NCI-H524 treated with DMSO at 0.1 percent for 48 hours (cell line): ENCODE measurements around the gene TAF6L.
"Not testable (repeated sequence)": the region's sequence is repeated elsewhere in the genome, so short reads cannot be mapped to it uniquely, and the experiment has no call there.

Experiments
- DNase-seq: peaks from one replicate; lab custom pipeline; 2025; lab: John Stamatoyannopoulos, UW

The TAF6L gene

DNA sequence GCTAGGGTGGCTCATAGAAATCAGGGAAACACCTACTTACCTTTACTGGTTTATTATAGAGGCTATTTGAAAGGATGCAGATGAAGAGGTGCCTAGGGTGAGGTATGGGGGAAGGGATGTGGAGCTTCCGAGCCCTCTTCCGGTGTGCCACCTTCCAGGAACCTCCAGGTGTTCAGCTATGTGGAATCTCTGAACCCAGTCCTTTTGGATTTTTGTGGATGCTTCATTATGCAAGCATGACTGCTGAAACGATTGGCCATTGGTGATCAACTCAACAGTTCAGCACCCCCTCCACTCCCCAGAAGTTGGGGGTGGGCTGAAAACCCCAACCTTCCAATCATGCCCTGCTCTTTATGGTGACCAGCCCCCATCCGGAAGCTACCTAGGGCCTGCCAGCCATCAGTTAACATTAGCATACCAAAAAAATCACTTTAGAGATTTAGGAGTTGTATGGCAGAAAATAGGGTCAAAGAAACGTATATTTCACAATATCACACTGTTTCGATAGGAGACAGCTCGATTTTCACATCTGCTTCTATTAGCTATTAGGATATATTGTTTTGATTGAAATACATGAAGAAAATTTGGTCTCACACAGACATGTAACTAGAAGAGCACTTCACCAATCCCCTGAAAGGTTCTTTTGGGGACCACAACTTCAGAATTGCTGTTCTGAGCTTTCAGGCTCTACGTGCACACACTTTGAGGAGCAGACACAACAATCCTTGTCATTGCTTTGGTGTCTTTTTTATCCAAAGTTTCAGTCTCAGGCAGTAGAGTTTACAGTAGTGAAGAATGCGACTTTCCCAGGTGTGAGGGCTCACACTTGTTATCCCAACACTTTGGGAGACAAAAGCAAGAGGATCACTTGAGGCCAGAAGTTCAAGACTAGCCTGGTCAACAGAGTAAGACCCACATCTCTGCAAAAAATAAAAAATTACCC is 13.1 kb upstream of the TAF6L start:
- no peak for DNase-seq

DNA sequence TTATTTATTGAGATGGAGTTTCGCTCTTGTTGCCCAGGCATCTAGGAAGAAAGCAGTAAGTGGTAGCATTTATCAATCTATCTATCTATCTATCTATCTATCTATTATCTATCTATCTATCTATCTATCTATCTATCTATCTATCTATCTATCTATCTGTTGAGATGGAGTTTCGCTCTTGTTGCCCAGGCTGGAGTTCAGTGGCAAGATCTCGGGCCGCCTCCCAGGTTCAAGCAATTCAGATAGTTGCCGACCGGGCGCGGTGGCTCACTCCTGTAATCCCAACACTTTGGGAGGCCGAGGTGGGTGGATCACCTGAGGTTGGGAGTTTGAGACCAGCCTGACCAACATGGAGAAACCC is 10.3 kb upstream of the TAF6L start:
- DNase-seq: not testable (repeated sequence)

DNA sequence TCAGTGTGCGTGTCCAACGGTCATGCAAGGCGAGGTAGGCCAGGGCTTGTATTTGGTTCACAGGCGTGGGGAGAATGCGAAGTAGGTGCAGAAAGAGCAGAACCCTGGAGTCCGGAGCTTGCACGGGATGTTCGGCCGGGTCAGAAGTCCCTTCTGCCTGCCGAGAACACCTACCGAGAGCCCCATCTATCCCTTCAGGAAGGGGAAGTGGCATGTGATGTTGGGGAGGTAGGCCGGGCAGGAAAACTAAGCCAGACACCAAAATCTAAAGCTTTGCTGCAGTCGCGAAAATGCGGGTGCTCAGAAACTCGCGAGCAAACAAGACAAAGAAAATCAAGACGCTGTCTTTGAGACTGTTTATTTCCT is 435 bp upstream of the TAF6L start:
- no peak for DNase-seq

DNA sequence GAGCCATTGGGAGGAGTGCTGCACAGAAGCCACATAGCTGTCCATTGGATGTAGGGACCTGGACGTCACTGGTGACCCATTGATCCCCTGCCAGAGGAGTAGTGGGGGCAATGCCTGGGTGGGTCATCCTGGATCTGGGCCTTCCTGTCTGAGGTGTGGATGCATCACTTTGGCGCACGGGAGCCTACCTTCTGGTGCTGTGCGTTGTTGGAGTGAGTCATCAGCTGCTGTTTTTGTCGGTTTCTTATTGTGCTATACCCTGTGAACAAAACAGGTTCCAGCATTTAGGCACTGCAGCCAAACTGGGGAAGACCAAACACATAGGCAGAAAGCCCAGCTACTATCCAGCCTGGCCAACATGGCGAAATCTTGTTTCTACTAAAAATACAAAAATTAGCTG is 3.2 kb downstream of the TAF6L start:
- DNase-seq: no peak

DNA sequence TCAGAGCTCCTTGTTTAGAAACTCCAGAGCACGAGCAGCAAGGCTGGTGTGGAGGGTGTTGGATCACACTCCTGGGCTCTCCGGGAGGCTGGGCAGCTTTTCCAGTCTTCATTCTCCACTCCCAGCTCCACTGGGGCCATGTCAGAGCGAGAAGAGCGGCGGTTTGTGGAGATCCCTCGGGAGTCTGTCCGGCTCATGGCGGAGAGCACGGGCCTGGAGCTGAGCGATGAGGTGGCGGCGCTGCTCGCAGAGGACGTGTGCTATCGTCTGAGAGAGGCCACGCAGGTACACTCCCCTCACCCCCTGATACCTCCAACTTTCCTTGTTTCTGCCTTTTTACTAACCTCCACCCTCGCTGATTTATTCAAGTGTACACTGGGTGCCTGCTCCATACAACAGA is 4.5 kb downstream of the TAF6L start:
- no peak for DNase-seq

DNA sequence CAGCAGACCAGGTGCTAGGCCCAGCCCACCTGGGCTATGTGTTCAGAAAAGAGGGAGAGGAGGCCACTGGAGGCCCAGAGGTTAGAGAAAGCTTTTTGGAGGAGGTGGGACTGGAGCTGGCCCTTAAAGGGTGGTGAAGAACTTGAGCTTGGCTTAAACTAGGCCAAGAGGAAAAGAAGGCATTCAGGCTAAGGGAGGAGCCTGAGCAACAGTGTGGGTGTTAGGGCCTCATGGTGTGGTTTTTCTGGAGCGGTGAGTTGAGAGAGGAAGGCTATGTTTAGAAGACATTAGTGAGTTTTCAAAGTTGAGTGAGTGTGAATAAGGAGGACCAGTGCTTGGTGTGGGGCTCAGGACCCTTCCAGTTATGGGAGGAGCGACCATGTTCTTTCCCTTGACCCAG is 6.2 kb downstream of the TAF6L start:
- no peak for DNase-seq

DNA sequence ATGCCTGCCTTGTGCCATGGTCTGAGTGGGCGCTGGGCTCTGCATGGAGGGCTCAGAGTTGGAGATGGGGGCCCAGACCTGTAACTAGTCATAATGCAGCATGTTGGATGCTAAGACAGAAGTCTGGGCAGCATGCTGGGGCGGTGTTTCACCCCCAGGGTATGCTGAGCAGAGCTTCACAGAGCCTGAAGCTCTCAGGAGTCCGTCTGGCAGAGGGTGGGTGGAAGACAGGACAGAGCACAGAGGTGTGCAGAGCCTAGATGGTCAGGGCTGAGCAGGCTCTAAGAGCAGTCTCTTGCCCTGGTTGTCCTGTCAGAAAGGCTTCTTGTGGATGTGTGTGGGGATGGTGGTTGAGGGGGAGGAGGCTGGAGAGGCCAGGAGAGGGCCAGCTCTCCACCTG is 7.2 kb downstream of the TAF6L start:
- DNase-seq: no peak

DNA sequence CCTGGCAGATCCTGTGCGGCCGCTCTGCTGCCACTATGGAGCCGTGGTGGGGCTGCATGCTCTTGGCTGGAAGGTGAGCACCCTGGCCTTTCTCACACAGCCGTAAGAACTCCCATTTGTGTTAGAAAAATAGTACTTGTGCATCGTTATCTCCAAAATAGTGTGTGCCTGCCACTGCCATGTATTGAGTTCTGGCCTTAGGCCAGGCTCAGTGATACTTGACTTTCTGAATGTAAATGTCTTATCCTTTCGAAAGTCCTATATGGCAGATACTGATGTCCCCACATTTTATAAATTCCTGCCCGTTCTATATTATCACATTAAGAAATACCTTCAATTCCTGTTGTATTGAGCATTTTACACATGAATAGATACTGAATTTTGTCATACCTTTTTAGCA is 11.6 kb downstream of the TAF6L start:
- no peak for DNase-seq

DNA sequence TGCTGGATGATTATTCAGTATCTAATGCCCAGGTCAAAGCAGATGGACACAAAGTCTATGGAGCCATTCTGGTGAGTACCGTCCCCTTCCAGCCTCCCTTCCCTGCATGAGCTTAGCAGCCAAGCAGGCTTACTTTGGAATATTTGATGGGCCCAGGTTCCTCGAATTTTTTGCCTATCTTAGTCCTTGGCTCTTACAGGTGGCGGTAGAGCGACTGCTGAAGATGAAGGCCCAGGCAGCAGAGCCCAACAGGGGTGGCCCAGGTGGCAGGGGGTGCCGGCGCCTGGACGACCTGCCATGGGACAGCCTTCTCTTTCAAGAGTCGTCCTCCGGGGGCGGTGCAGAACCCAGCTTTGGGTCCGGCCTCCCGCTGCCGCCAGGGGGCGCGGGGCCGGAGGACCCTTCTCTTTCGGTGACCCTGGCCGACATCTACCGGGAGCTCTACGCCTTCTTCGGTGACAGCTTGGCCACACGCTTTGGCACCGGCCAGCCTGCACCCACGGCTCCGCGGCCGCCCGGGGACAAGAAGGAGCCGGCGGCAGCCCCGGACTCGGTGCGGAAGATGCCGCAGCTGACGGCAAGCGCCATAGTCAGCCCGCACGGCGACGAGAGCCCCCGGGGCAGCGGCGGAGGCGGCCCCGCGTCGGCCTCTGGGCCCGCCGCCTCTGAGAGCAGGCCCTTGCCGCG is 15.3 kb downstream of the TAF6L start:
- DNase-seq: peak; percentile 34

DNA sequence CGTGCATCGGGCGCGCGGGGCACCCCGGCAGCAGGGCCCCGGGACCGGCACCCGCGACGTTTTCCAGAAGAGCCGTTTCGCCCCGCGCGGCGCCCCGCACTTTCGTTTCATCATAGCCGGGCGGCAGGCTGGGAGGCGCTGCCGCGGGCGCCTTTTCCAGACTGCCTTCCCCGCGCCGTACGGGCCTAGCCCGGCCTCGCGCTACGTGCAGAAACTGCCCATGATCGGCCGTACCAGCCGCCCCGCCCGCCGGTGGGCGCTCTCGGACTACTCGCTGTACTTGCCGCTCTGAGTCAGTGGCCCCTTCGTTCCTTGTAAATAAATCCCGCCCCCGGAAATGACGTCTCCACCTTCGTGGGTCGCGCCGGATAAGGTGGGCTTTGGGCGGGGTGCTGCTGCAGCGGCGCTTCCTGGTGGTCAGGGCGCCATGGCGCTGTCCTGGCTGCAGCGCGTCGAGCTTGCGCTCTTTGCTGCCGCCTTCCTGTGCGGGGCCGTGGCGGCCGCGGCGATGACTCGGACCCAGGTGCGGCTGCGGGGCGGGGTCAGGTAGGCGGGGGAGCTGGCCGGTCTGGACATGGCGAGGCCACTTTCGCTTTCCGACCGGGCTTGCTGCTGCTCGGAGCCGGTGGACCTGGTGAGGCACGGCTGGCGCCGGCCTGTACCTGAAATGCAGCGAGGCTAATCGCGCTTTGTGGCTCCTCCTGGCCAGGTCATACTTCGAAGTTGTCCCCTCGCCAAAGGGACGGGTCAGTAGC is 16.0 kb downstream of the TAF6L start, which contains the start of gene TMEM179B:
Gene TMEM179B, plus strand, starts transcription at position 398 of the 755 bp plus-strand sequence. Its CDS starts 30 bp downstream, at position 428.
- DNase-seq: peak; percentile 68

DNA sequence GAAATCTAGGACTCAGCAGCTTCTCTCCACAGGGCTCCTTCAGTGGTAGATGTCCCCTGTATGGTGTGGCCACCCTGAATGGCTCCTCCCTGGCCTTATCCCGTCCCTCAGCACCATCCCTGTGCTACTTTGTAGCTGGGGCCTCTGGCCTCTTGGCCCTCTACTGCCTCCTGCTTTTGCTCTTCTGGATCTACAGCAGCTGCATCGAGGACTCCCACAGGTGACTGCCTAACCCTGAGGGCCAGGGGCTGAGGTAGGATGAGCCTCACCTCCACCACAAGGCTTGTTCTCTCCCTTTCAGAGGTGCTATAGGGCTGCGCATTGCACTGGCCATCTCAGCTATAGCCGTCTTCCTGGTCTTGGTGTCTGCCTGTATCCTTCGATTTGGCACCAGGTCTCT is 17.8 kb downstream of the TAF6L start:
- DNase-seq: no peak

DNA sequence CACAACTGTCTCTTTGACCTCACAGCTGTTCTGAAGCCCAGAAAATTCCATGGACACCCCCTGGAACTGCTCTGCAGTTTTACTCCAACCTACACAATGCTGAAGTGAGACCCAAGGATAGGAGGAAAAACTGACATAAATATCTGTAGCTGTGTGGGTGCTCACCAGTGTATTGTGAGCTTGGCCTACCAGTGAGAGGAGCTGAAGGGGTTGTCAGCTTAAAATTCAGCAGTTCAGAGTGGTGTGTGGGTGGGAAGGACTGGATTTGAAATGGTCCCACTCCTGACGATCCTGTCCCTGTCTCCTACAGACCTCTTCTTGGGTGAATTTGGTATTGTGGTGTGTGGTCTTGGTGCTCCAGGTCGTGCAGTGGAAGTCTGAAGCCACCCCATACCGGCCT is 18.4 kb downstream of the TAF6L start:
- DNase-seq: no peak

DNA sequence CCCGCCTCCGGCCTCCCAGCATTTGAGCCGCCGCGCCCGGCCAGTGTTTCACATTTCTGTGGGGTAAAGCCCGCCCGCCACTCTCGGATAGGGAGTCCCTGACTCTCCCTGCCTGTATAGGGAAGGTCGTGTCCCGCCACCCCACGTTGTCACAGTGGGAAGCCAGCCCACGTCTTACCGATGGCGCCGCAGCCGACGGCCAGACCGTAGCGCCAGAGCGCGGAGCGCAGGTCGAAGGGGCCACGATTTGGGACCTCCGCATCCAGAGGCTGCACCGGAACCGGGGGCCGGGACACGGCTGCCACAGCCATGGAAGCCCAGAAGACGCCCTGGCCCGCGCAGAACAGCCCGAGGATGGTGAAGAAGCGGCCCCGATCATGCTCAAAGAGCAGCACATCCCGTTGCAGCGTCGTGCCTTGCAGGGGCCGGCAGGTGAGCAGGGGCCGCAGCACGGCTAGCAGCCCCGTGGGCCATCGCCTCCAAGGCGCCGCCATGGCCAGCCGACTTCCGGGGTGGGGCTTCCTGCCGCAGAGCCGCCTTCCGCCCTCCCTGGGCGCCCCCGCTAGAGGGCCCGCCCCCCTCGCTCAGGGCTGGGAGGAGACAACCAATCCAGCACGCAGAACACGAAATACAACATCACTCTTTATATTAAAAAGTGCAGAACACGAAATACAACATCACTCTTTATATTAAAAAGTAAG is 20.5 kb downstream of the TAF6L start, which contains the start of gene TMEM223:
Gene TMEM223, minus strand, starts transcription at position 506 of the 701 bp plus-strand sequence. Its CDS starts 12 bp downstream, at position 494.
- no peak for DNase-seq

DNA sequence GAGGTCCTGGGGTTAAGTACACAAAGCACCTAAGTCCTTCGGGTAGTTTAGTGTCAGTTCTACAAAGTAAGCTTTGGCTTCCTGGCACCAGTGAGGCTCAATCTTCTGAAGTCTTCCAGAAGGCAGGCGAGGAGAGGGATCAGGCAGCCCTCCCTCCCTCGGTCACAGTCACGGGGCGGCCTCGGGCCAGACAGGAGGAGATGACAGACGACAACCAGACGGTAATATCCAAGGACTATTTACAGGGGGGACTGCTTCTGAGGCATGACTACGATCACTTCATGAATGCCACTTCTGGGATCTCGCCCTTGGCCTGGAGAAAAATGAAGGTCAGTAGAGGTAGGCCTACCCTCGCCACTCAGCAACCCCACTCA is 21.0 kb downstream of the TAF6L start:
- DNase-seq: no peak

DNA sequence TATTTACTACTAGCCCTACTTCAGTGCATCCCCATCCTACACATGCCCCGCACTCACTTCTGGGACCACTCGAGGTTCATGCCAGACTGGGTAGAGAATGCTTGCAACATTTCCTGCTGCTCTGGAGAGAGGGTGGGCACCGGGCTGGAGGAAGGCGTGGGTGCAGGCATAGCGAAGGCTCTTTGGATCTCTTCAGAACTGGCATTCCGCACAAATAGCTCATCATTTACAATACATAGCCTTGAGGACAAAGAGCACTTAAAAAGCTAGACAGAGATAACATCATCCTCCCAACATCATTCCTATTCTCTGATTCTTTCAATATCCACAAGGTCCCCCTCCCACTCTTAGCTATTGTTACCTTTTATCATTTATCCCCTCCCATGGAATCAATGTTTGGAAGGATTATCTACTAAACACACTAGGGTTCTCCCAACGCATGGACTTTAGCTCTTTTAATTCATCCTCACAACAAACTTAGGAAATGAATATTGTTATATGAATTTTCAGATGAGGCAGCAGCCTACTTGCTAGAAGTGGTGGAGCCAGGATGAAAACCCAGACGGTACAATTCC is 23.1 kb downstream of the TAF6L start:
- DNase-seq: no peak

DNA sequence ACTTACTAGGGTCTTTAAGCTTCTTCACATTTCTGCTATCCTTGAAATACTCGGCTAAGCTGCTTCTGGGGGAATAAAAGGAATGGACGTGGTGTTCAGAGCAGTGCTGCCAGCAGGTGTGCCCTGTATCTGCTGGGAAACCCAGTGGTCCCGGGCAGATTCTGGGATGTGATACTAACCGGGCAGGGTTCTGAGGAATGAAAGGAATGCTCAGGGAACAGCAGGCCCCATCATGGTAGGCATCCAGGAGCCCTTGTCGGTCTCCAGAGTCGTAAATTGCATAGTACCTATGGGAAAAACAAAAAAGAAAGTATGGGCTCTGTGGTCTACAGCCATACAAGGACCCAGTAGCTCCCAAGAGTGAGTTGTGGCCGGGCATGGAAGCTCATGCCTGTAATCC is 25.1 kb downstream of the TAF6L start:
- DNase-seq: no peak

DNA sequence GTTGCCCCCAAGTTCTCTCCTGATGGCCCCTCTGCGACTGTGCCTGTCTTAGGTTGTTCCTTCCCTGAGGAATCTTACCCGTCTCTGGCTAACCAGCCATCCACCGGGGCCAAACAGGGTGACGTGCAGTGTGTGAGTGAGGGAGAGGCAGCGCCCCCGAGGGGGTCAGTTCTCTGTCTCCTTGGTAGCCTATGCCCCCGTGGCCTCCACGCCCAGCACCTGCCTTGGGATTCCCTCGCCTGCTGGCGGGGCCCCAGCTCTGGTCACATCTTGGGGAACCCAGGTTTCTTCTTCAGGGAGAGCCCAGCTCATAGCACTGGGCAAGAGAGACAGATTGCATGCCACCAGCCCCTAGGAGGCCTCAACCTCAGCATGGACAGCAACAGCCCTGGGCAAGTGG is 28.3 kb downstream of the TAF6L start:
- no peak for DNase-seq

DNA sequence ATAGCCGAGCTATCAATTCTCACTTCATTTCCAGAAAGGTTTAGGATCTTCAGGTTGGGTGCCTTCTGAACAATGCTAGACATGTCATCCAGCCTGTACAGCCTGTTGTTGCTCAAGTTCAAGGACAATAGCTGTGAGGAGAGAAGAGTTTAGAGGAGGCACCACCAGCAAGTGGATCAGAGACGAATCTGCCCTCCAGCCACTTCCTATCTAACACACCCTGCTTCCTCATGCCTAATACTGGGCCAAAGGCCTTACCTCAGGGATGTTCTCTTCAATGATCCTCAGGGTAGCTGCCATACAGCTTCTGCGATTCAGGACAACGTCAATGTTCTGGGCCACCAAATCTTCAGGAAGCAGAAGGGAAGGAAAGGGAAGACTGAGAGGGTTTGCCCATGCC is 29.9 kb downstream of the TAF6L start:
- no peak for DNase-seq

DNA sequence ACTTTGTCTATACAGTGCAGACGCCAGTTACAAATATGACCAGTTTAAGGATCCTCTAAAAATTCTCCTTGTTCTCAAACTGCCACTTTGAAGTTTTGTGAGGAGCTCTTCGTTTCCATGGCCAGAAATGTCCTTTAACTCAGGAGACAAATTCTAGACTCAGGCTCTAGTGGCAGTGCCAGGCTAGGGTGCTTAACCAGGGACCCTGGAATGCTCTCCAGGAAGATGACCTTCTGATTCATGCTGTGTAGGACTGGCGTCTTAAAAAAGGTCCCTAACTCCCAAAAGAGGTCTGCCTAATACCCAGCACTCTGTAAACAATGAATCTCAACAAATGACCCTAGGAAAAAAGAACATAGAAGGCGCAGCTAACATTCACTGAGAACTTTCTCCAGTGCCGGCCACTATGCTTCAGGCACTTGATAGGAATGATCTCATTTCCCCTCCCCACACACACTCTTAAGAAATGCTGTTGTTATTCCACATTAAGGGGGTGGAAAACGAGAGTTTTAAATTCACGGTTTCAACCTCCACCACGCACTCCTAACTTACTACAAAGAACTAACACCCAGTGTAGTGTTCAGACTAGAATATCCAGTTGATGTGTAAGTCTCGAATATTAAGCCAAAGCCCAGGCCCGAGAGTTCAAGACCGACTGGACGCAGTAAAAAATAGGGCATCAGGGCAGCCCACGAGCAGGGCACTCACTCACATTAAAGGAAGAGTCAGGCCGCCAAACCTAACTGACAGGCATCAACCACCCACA is 33.3 kb downstream of the TAF6L start:
- DNase-seq: no peak

DNA sequence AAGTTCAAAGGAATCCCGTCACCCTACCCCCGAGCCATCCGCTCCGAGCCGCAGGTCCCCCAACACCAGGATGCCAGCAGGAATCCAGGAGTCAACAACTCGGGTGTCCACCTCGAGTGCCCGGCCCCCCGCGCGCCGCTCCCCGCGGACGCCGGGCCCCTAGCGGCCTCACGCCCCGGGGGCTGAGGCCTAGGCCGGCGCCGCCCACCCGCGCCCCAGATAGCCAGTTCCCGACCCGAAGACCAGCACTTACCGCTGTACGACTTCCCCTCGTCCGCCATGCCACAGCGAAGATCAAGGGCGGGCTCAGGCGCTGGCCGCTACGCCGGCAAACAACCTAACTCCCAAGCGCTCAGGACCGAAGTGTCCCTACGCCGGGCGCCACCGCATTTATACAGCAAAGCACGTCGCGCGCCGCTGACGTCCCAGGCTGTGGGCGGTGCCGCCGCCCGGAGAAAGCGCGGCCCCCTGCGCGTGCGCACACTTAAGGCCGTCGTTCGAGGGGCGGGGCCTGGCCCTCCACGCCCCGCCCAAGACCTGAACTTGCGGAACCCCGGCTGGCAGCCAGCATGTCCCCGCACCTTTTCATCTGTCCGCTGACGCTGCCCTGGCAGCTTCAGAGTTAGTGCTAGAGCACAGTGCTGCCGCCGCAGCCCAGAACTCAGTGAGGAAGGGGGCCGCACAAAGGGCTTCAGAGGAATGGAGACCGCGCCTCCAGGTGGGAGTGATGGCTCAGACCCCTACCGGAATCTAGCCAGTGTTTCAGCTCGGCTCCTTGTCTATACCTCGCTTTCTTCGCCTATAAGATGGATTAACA is 34.1 kb downstream of the TAF6L start, which contains the start of gene NXF1:
Gene NXF1, minus strand, starts transcription at position 365 of the 817 bp plus-strand sequence. Its CDS starts 84 bp downstream, at position 281.
- peak; percentile 33 for DNase-seq
